OCI-LY7 (cell line): ENCODE data around the gene CA5A.
A peak's percentile ranks its signal among the peaks of the same experiment; 100 is the strongest.

Source experiments
- EZH2phosphoT487 ChIP-seq: fragments of 200-600 bp; sonication (generic); IDR thresholded peaks from 2 replicates; pipeline ENCODE4 v1.6.1; 2018; ENCODE audit warnings: low read depth, borderline replicate concordance, mild to moderate bottlenecking, mixed run types, antibody characterized with exemption, low read length, moderate library complexity, mixed read lengths
- TF ChIP-seq, protein P1 (sequence below): fragments of 200-600 bp; sonication (generic); conservative IDR thresholded peaks from 2 replicates; pipeline ENCODE4 v1.5.1; 2014; ENCODE audit warnings: mild to moderate bottlenecking, antibody characterized with exemption, low read length, moderate library complexity, mixed read lengths

DNA sequence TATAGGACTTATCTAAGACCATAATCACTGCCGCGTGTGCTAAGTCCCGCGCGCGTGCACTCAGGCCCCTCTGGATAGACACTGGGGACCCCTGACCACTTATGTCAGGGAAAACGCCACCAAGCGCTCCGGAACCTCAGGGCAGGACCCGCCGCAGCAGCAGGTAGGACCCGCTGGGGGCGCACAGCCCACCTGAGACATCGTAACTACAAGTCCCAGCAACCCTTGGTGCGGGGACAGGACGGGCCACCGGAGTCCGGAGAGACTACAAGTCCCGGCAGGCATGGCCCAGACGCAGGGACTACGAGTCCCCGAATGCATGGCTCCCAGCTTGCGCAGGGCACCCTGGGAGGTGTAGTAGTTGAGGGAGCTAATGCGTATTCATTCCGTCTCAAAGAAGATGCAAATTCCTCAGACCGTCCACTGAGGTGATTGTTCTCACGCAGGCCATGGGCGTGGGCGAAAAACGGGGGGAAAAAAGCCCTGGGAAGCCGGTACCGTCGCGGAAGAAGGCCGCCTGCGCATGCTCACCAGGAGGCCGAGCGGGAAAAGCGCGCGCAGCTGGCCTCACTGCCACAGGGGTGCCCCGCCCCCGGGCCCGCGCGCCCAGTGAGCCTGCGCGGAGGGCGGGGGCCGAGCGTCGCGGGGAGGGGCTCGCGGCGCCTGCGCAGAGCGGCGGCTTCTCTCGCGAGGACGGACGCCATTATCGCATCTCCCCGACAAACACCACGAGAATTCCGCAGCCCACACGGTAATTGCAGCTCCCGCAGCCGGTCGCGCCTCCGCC is 14.6 kb upstream of the CA5A start, which contains the start of gene BANP:
- TF ChIP-seq, protein P1, sequence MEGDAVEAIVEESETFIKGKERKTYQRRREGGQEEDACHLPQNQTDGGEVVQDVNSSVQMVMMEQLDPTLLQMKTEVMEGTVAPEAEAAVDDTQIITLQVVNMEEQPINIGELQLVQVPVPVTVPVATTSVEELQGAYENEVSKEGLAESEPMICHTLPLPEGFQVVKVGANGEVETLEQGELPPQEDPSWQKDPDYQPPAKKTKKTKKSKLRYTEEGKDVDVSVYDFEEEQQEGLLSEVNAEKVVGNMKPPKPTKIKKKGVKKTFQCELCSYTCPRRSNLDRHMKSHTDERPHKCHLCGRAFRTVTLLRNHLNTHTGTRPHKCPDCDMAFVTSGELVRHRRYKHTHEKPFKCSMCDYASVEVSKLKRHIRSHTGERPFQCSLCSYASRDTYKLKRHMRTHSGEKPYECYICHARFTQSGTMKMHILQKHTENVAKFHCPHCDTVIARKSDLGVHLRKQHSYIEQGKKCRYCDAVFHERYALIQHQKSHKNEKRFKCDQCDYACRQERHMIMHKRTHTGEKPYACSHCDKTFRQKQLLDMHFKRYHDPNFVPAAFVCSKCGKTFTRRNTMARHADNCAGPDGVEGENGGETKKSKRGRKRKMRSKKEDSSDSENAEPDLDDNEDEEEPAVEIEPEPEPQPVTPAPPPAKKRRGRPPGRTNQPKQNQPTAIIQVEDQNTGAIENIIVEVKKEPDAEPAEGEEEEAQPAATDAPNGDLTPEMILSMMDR: peak; percentile 65
- TF ChIP-seq EZH2phosphoT487: no peak
